Breast epithelium (tissue), 3 donors: ENCODE data around the gene OPCML.

Experiments used
- CTCF ChIP-seq, 3 donors: fragments of 450-650 bp; IDR thresholded peaks; one replicate each; pipeline ENCODE4 v1.5.1; 2016 to 2017; ENCODE audit warnings: antibody characterized with exemption in 3 of 3, mild to moderate bottlenecking in 3 of 3, moderate library complexity in 3 of 3
- POLR2A ChIP-seq: fragments of 450-650 bp; IDR thresholded peaks from one replicate; pipeline ENCODE4 v1.6.1; 2016; ENCODE audit warnings: antibody characterized with exemption, mild to moderate bottlenecking, moderate library complexity

GRCh38 chr11:132718711-132719671, 813.3 kb downstream of the OPCML start:
- TF ChIP-seq CTCF (IDR thresholded peaks at IDR 0.05) (no peak), POLR2A (no peak)
